COLO668 (cell line): Measurements from ENCODE around the gene SHISA9.

Experiments
- DNase-seq: peaks from one replicate; lab custom pipeline; 2025; ENCODE audit not compliant: unreplicated experiment; lab: John Stamatoyannopoulos, UW

Gene SHISA9

GRCh38 chr16:13064821-13065220 lies 163.4 kb downstream of the SHISA9 start:
- no peak for DNase-seq

DNA sequence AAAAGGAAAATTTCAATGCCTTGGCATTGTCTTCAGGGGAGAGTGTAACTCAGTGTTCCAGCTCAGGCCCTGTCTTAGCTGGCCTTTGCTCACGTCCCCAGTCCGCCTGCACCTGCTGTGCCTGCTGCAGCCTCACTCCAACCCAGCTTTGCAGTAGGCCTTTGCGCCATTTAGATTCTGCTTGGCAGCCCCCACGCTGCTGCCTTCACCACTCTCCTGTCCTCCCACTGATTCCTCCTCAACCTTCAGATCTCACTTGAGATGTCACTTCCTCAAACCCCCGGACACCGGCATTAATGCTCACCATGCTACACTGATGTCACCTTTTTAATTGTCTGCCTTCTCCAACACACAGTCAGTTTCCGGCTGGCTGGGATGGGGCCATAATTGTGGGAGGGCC lies 166.2 kb downstream of the SHISA9 start:
- no peak for DNase-seq

DNA sequence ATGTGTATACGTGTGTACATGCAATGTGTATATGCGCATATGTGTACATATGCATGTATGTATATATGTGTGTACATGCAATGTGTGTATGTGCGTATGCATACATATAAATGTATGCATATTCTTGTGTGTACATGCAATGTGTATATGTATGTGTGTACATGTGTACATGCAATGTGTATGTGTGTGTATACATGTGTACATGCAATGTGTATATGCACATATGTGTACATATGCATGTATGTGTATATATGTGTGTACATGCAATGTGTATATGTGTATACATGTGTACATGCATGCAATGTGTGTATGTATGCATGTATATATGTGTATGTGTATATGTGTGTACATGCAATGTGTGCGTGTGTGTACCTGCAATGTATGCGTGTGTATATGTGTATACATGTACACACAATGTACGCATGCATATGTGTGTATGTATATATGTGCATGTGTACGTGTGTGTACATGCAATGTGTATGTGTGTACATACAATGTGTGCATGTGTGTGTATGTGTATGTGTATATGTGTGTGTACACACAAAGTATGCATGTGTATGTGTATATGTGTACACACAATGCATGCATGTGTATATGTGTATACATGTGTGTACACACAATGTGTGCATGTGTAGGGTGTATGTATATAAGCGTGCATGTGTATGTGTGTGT lies 167.7 kb downstream of the SHISA9 start:
- no peak for DNase-seq

DNA sequence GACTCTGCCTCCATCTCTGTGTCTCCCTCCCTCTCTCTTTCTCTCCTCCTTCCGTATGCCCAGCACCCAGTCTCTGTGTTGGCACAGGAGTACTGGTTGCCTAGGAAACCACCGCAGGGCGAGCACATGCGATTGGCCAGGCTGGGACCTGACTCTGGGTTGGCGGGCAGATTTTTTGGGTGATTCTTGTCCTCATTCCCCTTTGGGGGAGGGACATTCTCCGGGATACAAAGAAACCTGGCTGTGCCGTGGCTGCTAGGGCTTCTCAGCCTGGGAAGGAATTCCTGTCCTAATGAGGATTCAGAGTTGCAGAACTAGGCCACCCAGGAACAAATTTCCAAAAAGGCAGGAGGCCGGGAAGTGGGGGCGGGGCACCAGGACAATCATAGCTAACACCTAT lies 168.9 kb downstream of the SHISA9 start:
- no peak for DNase-seq

- no peak for DNase-seq
Observed at GRCh38 chr16:13076878-13077277, 175.5 kb downstream of the SHISA9 start.

DNA sequence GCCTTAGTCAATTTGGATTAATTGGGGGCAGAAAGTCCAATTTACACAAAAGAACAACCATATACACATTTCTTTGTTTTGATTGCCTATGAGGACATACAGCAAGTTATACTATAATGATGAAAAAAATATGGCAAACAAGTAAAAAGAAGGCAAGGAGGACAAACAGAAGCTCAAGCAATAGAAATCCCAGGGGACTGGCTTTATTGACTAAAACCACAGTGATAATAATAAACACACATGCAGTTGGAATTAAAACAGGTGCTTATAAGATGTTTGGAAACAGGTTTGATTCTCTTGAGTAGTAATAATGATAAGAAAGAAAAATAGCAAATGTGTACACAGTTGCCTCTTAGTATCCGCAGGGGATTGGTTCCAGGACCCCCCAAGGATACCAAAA lies 176.4 kb downstream of the SHISA9 start:
- no peak for DNase-seq

- DNase-seq, result no peak
Observed at GRCh38 chr16:13080531-13080930, 179.1 kb downstream of the SHISA9 start.

GRCh38 chr16:13081825-13082331 lies 180.5 kb downstream of the SHISA9 start:
- DNase-seq, result no peak

- DNase-seq, result no peak
Observed at GRCh38 chr16:13083681-13084080, 182.3 kb downstream of the SHISA9 start.

DNA sequence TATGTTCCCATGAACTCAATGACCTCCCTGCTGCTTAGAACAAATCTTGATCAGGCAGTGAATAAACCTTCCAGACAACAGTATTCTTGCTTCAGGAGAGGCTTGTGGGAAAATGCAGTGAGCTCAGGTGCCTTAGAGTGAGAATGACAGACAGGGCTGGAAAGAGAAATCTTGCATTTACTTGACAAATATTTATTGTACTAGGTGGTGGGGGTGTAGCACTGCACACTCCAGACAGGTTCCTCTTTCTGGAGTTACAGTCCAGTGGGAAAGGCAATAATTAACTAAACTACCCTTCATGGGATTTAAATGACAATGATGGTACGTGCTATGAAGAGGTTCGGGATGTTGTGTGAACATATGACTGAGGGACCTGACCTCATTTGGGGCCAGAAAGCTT lies 182.9 kb downstream of the SHISA9 start:
- no peak for DNase-seq

- no peak for DNase-seq
Observed at GRCh38 chr16:13093661-13094060, 192.3 kb downstream of the SHISA9 start.

- no peak for DNase-seq
Observed at GRCh38 chr16:13095061-13095460, 193.7 kb downstream of the SHISA9 start.

GRCh38 chr16:13098536-13098935 lies 197.1 kb downstream of the SHISA9 start:
- DNase-seq, result no peak

DNA sequence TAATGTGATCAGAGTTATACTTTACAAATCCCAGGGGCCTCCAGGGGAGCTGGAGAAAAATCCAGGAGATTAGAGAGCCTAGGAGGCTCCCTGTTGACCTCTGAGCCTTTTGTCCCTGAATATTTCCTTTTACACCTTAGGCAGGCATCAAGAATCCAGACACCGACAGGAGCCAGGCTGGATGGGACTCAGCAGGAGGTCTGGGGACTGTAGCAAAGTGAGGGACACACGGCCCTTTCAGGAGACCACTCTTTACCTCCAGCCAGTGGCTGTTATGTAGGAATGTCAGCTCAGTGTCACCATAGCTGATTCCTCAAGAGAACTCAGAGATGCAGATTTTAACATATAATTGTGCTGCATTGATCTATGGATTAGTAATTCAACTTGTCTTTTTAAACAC lies 198.4 kb downstream of the SHISA9 start:
- DNase-seq, result no peak

- DNase-seq, result no peak
Observed at GRCh38 chr16:13100970-13101369, 199.6 kb downstream of the SHISA9 start.

DNA sequence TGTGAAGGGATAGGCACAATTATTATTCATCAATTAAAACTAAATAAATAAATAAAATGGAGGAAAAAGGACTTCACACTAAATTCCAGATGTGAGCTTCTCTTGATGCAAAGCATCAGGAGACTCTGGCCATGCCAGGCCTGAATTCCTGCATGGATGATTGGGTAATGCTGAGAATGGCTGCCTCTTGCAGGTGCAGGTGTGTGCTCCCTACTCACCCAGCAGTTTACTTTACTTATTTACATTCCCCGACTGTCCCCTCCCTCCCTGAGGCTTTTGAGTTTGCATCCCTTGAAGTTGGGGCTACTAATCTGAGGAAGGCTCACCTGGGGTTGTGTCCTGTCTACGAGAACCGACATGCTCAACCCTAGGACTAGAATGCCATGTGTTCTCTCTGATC lies 200.4 kb downstream of the SHISA9 start:
- DNase-seq, result no peak

DNA sequence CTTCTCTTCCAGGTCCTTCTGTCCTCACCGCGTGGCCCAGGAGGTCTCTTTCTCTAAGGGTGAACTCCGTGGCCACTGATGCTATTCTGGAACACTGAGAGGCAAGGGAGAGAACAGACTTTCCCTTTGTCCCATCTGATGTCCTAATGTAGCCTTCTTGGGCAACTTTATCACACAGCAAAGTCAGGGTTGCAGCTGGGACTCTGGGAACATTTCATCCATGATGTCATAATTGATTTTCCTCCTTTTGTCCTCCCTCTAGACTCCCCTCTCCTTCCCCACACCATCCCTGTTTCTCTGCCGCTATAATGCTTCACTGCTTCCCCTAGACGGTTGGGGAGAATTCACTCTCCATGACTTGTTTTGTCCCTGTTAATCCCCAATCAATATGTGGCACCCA lies 201.0 kb downstream of the SHISA9 start:
- DNase-seq, result no peak

- no peak for DNase-seq
Observed at GRCh38 chr16:13103831-13104530, 202.6 kb downstream of the SHISA9 start.

GRCh38 chr16:13104772-13105171 lies 203.4 kb downstream of the SHISA9 start:
- no peak for DNase-seq

GRCh38 chr16:13105427-13105826 lies 204.0 kb downstream of the SHISA9 start:
- DNase-seq, result no peak

DNA sequence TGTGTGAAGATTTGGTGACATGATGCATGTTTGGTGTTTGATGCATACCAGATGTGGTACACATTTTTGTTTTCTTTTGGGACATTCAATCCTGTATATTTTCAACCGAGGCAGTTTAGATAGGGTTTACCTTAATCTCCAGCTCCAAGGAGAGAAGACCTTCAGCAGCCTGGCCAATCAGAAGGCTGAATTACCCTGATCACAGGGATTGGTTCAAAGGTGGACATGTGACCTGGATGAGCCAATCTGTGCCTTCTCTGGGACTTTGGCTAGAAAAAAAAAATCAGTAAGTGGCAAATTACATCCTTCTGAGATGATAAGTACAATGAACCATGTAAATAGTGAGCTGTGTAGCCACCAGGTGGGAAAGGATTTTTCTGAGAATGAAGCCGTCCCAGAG lies 205.1 kb downstream of the SHISA9 start:
- DNase-seq, result no peak

DNA sequence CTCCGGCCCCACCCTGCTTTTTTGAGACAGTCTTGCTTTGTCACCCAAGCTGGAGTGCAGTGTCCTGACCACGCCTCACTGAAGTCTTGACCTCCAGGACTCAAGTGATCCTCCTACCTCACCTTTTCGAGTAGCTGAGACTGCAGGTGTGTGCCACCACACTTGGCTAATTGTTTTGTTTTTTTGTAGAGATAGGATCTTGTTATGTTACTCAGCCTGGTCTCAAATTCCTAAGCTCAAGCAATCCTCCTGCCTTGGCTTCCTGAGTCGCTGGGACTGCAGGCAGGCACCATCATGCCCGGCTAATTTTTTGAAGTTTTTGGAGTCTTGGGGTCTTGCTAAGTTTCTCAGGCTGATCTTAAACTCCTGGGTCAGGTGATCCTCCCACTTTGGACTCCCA lies 206.7 kb downstream of the SHISA9 start:
- no peak for DNase-seq

GRCh38 chr16:13109171-13109570 lies 207.8 kb downstream of the SHISA9 start:
- DNase-seq, result no peak
